Stimulated activated CD4-positive, alpha-beta T cell treated with anti-CD3 and anti-CD28 coated beads, Interleukin-12 subunit alpha, Interleukin-12 subunit beta, amount 100 ng/mL, for 4 hours (primary cell): ENCODE data around the gene AKAP13.
"Not testable (repeated sequence)": the region's sequence is repeated elsewhere in the genome, so short reads cannot be mapped to it uniquely, and the experiment has no call there.

Source experiments
- DNase-seq: peaks from one replicate; pipeline ENCODE4 v3.0.0-alpha.2; 2020

AKAP13 gene

DNA sequence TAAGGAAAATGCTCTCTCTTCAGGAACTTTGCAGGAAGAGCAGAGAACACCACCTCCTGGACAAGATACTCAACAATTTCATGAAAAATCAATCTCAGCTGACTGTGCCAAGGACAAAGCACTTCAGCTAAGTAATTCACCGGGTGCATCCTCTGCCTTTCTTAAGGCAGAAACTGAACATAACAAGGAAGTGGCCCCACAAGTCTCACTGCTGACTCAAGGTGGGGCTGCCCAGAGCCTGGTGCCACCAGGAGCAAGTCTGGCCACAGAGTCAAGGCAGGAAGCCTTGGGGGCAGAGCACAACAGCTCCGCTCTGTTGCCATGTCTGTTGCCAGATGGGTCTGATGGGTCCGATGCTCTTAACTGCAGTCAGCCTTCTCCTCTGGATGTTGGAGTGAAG lies 200.5 kb downstream of the AKAP13 start:
- DNase-seq, result peak; percentile 21

DNA sequence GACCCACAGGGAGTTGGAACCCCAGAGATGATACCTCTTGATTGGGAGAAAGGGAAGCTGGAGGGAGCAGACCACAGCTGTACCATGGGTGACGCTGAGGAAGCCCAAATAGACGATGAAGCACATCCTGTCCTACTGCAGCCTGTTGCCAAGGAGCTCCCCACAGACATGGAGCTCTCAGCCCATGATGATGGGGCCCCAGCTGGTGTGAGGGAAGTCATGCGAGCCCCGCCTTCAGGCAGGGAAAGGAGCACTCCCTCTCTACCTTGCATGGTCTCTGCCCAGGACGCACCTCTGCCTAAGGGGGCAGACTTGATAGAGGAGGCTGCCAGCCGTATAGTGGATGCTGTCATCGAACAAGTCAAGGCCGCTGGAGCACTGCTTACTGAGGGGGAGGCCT lies 201.1 kb downstream of the AKAP13 start:
- DNase-seq, result no peak

DNA sequence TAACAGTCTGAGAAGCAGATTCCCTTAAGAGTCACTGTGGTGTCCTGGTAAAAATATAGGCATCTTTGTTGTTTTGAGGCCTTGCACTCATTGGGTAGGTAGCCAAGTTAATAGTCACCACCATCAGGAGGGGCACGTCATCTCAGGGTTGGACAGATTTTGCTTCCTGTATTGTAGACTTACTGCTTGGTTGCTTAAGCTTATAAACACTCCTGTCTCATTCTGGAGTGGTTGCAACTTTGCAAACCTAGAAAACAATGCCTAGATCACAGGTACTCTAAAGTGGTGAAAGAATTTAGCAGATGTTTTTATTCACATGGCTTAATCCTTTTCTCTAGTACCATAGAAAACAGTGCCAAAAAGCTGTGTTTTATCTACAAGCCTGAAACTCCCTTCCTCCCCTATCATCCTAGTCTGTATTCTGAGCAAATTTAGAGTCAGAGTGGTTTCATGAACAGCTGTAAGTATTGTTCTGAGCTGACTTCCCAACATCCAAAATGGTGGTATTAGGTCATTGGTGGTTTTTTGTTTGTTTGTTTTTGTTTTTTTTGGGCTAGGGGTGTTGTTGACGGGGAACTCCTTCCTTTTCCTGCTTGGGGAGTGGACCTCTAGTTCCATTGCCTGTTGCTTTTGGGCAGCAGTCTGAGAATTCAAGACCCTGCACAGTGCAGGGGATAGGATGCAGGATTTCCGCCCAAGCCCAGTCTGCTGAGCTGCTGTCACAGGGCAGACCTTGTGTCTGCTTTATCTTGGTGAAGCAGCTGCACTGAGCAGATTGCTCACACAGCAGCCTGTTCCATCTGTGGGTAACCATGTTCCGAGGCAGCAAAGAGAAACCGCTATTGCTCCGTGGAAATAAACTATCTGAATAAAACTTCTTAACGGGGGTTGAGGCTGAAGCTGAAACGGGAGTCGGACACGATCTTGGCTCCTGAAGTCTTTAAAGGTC lies 202.0 kb downstream of the AKAP13 start:
- peak; percentile 44 for DNase-seq

DNA sequence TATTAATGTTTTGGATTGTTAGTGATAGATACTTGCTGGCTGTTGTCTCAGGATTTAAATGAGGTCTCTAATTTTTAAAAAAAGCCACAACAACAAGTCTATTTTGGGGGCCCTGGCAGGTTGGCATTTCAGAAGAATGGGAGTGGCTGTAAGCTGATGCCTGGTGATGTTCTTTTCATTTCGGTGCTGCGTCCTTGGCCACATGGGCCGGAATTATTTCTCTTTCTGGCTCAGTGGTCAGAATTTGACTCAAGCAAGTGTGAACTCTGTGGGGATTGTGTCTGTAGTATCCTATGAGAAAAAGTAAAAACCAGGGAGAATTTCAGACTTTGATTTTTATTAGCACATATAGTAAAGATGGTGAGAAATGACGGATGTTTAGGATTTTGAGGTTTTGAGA lies 203.0 kb downstream of the AKAP13 start:
- no peak for DNase-seq

DNA sequence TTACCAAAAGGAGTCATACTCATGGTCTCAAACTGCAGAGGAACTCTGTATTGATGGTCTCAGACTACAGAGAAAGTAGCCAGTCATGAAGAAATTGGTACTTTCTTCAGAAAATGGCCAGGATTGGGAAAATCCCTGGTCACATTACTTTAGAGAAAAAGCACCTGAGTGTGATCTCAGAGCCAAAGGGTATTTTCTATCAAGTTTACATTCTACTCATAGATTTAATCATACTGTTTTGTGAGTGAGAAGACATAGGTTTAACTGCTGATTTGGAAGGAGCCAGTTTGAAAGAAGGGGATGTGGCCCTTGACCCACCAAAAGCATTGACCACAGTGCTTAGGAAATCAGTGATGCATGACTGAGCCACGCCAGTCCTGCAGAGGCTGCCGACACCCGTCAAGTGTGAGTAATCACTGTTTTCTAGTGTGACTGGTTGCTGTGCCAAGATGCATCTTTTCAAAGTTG lies 203.6 kb downstream of the AKAP13 start:
- DNase-seq, result peak; percentile 7

GRCh38 chr15:85584872-85585271 lies 204.5 kb downstream of the AKAP13 start:
- DNase-seq, result no peak

DNA sequence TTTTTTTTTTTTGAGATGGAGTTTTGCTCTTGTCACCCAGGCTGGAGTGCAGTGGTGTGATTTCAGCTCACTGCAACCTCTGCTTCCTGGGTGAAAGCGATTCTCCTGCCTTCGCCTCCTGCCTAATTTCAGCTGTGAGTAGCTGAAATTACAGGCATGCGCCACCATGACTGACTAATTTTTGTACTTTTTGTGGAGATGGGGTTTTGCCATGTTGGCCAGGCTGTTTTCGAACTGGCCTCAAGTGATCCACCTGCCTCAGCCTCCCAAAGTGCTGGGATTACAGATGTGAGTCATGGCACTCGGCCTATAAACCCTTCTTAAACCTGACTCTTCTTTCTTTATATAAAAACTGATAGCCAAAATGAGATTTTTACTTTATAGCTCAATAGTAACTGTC lies 205.8 kb downstream of the AKAP13 start:
- not testable (repeated sequence) for DNase-seq

GRCh38 chr15:85587707-85588411 lies 207.5 kb downstream of the AKAP13 start:
- DNase-seq, result no peak

- DNase-seq, result no peak
Measured at GRCh38 chr15:85588677-85589076, 208.3 kb downstream of the AKAP13 start.

- no peak for DNase-seq
Measured at GRCh38 chr15:85589851-85590250, 209.4 kb downstream of the AKAP13 start.

- DNase-seq, result no peak
Measured at GRCh38 chr15:85591622-85592021, 211.2 kb downstream of the AKAP13 start.

DNA sequence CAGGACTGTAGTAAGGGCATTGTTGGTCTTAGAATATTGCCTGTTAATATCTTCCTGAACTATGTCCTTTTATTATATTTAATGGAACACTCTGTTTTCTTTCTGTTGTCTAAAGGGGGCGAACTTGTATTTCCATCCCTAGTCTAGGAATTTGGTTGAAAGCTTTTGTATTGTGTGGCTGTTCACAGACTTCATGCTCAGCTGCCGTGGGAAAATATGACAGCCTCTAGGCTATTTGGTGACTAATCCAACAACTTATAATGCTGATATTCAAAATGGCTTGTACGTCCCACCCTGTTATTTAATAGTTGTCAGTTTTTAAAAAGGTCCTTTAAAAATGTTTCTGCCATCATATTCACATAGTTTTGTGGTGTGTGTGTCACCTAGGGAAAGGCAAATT lies 211.7 kb downstream of the AKAP13 start:
- DNase-seq, result no peak

DNA sequence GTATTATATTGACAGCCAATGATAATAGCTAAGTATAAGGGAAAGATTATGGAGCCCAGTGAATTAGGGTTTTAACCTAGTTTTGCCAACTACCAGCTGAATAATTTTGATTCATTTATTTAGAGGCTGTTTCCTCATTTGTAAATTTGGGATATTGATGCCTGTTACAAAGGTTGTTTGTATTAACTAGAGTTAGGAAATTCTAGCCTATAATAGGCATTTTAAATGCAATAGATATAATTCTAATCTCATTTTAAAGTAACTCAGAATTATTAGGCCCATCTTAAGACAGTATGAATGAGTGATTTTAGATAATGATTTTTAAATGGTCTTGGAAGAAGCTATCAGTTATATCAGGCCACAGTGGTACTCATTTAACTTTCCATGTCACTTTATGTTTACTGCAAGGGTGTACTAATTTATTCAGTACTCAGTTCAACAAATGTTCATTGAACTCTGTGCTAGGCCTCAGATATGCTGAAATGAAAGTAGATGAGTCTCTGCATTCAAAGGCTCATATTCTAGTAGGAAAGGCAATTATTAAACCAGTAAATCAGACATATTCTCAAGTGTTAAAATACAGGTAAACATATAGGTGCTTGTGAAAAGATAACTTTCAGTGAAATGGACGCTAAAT lies 213.5 kb downstream of the AKAP13 start:
- no peak for DNase-seq

DNA sequence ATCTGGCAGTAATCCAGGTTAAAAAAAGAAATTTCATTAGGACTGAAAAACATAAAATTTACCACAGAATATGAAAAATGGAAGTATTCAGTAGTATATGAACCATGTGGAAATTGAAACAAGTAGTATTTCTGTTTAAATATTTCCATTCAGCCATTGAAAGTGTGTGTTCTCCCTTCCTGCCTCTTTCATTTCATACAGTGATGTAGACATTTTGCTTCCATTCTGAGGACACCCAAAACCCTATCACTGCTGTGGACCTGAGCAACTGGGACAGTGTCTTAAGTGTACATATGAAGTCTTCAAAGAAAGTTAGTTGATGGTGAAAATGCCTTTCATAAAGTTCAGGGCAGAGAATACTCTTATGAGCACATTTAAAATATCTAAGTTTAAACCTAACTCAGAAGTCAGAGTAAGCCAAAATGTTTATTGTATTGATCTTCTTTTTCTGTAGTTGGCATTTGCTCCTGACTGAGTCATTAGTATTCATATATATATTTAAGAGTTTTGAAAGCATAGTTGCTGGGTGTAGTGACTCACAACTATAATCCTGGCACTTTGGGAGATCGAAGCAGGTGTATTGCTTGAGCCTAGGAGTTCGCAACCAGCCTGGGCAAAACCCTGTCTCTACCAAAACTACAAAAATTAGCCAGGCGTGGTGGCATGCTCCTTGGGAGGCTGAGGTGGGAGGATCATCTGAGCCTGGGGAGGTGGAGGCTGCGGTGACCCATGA lies 215.6 kb downstream of the AKAP13 start:
- no peak for DNase-seq

DNA sequence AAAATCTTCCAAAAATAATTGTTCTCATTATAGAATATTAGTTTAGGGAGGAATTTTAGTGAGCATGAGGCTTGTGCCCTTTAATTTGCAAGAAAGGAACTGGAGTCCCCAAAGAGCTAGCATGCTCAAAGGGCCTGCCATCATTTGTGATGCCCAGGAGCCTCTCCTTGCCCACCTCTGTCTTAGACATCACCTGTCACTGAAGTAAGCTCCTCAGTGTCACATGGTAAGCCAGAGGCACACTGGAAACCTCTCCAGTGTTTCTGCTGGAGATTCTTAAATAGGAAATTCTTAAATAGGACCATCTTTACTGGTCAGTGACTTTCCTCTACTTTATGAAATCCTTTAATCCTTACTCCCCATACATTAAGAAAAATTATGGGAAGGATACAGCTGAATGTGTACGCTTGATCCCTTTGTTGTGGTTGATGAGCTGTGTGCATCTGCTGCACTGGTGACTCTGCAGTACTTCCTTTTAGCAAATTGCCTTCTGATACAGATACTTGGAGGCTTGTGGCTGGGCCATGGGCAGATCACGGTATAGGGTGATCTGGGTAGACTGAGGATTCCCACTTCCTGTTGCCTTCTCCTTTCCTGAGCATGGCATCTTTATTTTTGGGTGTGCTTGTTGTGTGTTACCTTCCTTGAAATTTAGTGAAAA lies 216.9 kb downstream of the AKAP13 start:
- no peak for DNase-seq

- DNase-seq, result no peak
Measured at GRCh38 chr15:85598219-85598618, 217.8 kb downstream of the AKAP13 start.

DNA sequence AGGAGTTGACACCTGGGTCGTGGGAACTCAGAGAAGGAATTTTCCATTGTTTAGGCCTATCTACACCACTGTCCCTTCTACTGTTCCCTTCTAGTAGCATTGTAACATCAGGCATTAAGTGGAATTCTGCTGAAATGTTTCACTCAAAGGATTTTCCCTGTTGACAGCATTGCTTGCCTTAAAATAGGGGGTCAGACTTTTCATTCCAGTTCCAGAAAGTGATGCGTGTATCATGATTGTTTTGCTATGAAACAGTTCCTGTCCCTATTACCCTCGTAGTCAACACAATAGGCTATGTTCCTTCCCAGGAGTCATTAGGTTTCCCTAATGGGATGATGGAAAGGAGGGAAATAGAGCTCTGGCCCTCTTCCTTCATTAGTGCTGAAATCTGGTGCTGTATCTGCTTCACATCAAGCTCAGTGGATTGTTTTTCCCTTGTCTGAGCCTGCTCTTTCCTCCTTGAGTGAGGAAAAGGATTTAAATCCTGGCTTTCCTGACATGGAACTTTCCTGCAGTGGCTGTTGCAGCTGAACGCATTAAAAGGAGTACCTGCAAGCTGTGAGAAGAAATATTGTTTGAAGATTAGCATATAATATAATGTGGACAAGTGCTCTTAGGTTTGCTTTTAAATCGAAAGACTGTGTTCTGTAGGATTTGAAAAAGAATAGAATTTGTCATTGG lies 218.5 kb downstream of the AKAP13 start:
- no peak for DNase-seq

GRCh38 chr15:85600001-85600400 lies 219.6 kb downstream of the AKAP13 start:
- no peak for DNase-seq

DNA sequence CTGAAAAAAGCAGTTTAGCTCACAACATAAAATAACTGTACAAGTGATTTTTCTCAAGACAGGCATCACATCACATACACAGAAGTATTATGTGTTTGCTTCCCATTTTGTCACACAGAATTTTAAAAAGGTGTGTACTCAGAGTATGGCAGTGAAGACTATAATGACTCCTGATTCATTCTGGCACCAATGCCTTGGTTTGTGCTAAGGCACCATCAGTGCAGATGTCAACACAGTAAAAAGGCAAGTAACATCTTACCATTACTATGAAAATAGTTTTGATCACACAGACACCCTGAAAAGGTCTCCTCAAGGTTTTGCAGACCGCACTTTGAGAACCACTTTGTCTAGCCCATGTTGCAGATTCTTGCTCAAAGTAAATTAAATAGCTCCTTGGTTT lies 222.8 kb downstream of the AKAP13 start:
- DNase-seq, result no peak

- DNase-seq, result no peak
Measured at GRCh38 chr15:85603703-85604102, 223.3 kb downstream of the AKAP13 start.

GRCh38 chr15:85604194-85604593 lies 223.8 kb downstream of the AKAP13 start:
- no peak for DNase-seq

- DNase-seq, result no peak
Measured at GRCh38 chr15:85606738-85607137, 226.3 kb downstream of the AKAP13 start.
